ENCODE results near the gene KRT39. TPM values are rescaled to one million over a fixed set of nuclear protein-coding genes. Genes with fewer than 3 reads are reported as not detected.

Gene KRT39
- total RNA-seq, 4 donors from 2014 or later: not detected

DNA sequence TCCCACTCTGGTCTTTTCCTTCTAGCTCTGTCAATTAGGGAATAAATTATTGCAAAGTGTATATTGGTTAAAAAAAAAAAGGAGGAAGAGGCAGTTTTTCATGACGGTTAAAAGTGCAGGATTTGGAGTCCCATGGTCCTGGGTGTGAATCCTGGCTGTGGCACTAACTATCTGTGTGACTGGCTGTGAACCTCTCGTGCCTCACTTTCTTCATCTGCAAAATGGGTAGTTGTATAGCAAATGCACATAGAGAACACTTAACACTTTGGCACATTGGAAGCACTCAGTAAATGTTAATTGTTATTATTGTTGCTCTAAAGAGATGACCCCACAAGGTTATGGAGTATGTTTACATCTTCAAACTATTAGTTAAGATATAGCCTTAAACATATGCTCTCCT, 18.8 kb downstream of the KRT39 start:
- DNase-seq (ENCODE audit: low spot score) (no peak), ATAC-seq (ENCODE audit: low FRiP score) (no peak)
- TF ChIP-seq, protein P1, sequence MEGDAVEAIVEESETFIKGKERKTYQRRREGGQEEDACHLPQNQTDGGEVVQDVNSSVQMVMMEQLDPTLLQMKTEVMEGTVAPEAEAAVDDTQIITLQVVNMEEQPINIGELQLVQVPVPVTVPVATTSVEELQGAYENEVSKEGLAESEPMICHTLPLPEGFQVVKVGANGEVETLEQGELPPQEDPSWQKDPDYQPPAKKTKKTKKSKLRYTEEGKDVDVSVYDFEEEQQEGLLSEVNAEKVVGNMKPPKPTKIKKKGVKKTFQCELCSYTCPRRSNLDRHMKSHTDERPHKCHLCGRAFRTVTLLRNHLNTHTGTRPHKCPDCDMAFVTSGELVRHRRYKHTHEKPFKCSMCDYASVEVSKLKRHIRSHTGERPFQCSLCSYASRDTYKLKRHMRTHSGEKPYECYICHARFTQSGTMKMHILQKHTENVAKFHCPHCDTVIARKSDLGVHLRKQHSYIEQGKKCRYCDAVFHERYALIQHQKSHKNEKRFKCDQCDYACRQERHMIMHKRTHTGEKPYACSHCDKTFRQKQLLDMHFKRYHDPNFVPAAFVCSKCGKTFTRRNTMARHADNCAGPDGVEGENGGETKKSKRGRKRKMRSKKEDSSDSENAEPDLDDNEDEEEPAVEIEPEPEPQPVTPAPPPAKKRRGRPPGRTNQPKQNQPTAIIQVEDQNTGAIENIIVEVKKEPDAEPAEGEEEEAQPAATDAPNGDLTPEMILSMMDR (IDR thresholded peaks at IDR 0.05): no peak

DNA sequence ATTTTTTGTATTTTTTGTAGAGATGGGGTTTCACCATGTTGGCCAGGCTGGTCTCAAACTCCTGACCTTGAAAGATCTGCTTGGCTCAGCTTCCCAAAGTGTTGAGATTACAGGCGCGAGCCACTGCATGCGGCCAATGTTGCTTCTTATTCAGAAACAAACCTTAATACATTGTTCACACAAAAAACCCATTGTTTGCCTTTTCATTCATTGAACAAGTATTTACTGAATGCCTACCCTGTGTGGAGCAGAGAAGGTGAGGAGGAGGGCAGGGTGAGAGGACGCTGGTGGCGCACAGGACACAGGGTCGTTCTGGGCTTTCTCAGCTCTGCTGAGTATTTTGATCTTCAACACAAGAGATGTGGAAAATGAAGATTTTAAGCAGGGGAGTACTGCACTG, 21.3 kb downstream of the KRT39 start:
- ATAC-seq (ENCODE audit: low FRiP score) (no peak), DNase-seq (ENCODE audit: low spot score) (no peak)
- TF ChIP-seq, protein P1 (IDR thresholded peaks at IDR 0.05): no peak

DNA sequence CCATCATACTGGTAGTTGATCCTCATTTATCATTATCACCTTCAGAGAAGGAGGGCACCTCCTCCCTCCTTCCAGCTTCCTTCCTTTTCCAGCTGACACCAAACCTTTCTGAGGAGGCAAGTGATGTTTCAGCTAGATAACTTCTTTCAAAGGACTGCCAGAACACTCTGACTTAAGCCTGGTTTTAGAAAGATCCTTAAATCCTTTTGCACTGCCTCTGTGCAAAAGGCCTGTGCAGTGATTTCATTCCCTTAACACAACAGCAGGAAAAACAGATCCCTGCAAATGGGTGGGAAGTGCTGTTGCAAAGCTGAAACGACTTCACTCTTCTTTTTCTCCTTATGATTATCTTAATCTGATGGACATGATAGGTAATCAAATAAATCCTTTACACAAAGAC, 22.2 kb downstream of the KRT39 start:
- TF ChIP-seq, protein P1 (IDR thresholded peaks at IDR 0.05): no peak
- no peak for ATAC-seq (ENCODE audit: low FRiP score)

DNA sequence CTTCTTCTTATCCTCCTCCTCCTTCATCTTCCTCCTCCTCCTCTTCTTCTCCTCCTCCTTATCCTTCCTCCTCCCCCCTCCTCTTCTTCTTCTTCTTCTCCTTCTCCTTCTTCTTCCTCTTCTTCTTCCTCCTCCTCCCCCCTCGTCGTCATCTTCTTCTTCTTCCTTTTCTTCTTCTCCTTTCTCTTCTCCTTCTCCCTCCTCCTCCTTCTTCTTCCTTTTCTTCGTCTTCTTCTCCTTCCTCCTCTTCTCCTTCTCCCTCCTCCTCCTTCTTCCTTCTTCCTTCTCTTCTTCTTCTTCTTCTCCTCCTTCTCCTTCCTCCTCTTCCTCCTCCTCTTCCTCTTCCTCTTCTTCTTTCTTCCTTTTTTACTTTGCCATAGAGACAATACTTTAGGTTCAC, 24.2 kb downstream of the KRT39 start:
- DNase-seq (ENCODE audit: low spot score): no peak
- no peak for ATAC-seq (ENCODE audit: low FRiP score)
- TF ChIP-seq, protein P1 (IDR thresholded peaks at IDR 0.05): no peak

More for the DNA sequence above, 22.2 kb downstream of the KRT39 start:
- DNase-seq (ENCODE audit: low spot score): no peak

DNA sequence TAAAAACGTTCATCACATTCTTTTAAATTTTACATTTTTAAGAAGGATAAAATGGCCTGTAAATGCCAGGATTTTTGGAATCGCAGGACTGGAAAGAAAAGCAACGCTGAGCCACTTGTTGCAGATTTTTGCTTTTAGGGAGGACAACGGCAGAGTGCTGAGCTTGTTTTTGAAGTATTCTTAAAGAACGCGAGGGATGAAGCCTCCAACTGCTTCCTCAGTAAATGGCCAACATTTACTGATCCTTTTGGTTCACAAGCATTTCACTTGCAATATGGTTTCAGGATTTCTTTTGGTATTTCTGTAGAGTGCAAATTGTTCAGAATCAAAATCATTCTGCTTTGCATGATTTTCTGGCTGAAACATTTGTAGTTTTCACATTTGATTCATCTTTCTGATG, 26.5 kb downstream of the KRT39 start:
- TF ChIP-seq, protein P1 (IDR thresholded peaks at IDR 0.05): no peak
- ATAC-seq (ENCODE audit: low FRiP score): no peak
- no peak for DNase-seq (ENCODE audit: low spot score)

DNA sequence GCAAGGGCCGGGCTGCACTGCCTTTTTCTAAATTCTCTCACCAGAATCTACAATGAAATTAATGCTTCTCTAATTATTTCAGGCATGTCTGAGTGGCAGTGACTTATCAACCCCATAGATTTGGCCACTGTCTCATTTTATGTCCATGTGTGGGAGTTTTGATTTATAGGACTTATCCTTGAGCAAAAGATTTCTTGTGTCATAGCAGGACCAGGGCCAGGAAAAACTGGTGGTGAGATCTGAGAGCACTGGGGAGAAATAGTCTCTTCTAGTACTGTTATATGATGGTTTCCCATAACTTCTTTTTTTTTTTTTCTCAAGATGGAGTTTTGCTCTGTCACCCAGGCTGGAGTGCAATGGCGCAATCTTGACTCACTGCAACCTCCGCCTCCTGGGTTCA, 27.8 kb downstream of the KRT39 start:
- TF ChIP-seq, protein P1 (IDR thresholded peaks at IDR 0.05): no peak
- no peak for ATAC-seq (ENCODE audit: low FRiP score)
- no peak for DNase-seq (ENCODE audit: low spot score)

DNA sequence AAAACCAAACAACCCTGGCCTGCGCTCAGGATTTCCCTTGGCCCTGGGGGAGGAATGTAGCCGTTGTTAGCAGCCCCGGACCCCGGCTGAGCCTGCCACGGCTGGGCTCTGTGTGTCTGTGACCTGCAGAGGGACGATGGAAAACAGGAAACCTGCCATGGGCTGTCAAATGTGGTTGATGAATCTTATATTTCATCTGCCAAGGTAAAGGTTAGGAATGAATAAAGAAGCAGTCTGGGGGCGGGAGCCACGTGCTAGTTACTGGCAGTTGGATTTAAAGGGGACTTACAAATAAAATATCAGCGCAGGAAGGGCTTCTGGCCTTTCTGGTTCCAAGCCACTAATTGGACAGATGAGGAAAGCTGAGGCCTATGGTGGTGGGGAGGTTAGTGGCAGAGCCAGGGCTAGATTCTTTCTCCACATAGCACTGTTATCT, 29.3 kb downstream of the KRT39 start, which contains the start of gene KRT23:
KRT23 (minus strand) TSS at position 263 of the 436 bp plus-strand sequence. CDS start 1,043 bp downstream, outside the sequence.
- ATAC-seq (ENCODE audit: low FRiP score): no peak
- no peak for DNase-seq (ENCODE audit: low spot score)
- TF ChIP-seq, protein P1 (IDR thresholded peaks at IDR 0.05): no peak
